GDM1 (cell line): ENCODE data around the gene ANTKMT.
"Not testable (repeated sequence)": the region's sequence is repeated elsewhere in the genome, so short reads cannot be mapped to it uniquely, and the experiment has no call there.

Experiments used
- DNase-seq: peaks from one replicate; lab custom pipeline; 2025; lab: John Stamatoyannopoulos, UW

The ANTKMT gene

DNA sequence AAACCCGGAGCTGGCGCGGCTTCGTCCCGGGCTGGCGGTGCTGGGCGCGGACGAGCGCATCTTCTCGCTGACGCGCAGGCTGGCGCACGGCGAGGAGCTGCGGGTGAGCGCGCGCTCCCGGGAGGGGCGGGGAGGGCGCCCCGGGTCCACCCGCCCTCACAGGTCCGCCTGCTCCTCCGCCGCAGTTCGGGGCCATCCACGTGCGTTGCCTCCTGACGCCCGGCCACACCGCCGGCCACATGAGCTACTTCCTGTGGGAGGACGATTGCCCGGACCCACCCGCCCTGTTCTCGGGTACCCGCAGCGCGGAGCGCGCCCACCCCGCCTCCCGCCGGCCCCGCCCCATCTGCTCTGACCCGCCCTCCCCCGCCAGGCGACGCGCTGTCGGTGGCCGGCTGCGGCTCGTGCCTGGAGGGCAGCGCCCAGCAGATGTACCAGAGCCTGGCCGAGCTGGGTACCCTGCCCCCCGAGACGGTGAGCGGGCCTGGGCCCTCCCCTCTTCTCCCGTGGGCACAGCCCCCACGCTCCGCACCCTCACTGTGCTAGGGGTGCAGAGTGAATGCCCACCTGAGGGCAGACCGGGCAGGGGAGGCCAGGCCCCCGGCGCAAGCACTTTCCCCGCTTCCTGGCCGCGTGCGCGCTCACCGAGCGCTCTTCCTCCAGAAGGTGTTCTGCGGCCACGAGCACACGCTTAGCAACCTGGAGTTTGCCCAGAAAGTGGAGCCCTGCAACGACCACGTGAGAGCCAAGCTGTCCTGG lies 7.4 kb downstream of the ANTKMT start:
- no peak for DNase-seq

GRCh38 chr16:728890-729744 lies 8.2 kb downstream of the ANTKMT start:
- DNase-seq: no peak

GRCh38 chr16:729768-730665 lies 9.1 kb downstream of the ANTKMT start:
- DNase-seq: no peak

DNA sequence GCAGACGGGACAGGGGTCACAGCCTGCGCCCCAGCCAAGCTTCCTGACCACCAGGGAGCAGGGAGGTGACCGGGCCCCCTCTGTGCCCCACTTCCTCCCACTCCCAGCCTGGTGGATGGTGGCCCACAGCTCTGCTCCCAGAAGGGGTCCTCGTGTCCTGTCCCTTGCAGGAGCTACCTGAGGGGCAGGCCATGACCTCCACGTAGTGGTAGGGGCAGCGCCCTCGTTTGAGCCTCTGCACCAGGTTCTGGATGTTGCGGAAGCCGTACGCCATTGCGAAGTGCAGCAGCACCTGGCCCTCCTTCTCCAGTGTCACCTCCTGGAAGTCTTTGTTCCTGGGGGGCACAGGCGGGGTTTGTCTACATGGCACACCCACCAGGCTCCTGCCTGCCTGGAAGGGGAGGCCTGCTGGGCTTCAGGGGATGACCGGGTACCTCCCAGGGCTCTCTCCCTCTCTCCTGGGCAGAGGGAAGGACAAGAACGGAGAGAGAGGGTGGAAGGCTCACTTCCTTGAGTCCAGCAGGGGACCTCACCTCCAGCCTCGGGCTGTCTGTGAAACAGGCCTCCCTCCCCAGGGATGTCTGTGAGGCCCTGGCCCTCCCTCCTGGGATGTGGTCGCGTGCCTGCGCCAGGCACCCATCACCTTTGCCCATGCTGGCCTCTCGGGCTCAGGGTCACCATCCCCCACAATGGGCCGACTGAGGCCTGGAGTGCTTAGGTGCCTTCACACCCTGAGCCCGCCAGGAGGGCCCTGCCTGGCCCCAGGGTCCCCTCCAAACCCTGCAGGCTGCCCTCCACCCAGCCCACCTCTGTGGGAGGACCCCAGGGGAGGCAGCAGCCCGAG lies 9.9 kb downstream of the ANTKMT start:
- DNase-seq: no peak

DNA sequence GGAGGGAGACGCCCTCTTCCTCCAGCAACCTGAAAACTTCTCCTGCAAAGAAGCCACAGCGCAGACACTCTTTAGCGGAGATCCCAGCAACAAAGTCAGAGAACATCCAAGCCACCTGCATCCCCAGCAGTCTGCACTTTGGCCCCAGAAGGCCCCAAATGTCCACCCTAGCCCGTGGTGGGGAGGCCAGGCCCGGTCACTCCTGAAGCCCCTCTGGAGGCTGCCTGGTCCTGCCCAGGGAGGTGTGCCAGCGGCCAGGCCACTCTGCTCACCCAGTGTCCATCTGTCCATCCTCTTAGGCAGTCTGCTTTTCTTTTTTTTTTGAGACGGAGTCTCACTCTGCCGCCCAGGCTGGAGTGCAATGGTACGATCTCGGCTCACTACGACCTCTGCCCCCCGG lies 11.4 kb downstream of the ANTKMT start:
- no peak for DNase-seq

- no peak for DNase-seq
Measured at GRCh38 chr16:732936-733335, 12.0 kb downstream of the ANTKMT start.

GRCh38 chr16:733382-734207 lies 12.6 kb downstream of the ANTKMT start:
- DNase-seq: no peak

DNA sequence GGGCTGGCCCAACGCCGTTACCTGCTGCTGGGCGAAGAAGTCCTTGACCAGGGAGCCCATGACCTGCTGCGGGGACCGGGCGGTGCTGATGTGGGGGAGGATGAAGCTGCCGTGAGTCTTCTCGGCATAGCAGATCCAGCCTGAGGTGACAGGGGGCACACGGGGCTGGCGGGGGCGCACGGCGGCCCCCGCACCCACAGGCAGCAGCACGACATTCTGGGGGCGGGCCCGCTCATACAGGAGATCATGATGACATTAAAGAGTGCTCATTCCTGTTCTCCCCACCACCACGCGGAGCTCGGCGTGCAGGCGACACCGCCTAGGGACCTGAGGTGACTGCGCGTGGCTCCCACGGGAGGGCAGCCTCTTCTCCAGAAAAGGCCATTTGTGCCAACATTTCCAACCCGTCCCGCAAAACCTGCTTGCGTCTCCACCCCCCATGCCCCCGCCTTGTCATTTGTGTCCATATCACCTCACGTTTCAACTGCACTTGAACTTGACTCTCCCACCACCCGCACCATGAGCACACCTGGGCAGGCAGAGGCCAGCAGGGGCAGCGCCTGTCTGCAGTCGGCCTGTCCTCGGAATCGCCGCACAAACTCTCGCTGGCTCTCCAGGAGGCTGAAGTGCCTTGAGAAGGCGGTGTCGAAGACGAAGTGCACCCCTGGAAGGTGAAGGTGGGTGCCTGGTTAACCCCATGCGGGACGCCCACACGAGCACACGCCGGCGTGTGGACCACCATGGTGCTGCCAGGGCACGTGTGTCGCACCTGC lies 13.4 kb downstream of the ANTKMT start:
- DNase-seq: no peak

DNA sequence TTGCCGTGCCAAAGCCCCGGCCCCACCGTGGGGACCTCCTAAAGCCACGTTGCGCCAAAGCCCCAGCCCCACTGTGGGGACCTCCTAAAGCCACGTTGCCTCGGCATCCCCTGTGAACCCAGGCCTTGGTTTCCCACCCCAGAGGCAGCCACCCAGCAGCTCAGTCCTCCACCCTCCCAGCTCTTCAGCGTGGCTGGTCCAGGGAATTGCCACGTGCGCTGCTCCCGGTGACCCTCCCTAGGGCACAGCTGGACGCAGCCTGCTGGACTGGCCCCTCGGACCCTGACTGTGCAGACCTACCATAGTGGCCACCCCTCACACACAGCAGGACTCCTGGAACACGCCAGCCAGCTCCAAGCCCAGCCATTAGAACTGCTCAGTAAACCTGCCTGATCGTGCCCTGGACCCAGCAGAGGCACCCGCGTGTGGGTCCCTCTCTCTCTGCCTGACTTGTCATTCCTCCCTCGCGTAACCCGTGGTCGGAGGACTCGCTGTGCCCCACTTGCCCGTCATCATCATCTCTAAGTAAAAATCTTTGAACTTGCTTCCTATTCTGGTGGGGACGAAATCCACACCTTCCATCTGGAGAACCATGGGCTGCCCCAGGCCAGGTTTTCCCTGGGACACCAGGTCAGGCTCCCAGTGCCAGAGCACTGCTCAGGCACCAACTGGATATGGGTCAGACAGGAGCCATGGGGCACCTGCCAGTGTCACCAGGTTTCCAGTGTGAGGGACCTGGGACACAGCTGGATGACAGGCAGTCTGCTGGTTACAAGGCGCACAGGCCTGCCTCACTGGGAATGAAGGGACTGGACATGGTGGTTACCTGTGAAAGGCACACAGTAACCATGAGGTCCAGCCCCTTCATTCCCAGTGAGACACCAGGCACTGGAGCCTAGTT lies 14.3 kb downstream of the ANTKMT start:
- no peak for DNase-seq

- DNase-seq: no peak
Measured at GRCh38 chr16:735982-736453, 15.1 kb downstream of the ANTKMT start.

DNA sequence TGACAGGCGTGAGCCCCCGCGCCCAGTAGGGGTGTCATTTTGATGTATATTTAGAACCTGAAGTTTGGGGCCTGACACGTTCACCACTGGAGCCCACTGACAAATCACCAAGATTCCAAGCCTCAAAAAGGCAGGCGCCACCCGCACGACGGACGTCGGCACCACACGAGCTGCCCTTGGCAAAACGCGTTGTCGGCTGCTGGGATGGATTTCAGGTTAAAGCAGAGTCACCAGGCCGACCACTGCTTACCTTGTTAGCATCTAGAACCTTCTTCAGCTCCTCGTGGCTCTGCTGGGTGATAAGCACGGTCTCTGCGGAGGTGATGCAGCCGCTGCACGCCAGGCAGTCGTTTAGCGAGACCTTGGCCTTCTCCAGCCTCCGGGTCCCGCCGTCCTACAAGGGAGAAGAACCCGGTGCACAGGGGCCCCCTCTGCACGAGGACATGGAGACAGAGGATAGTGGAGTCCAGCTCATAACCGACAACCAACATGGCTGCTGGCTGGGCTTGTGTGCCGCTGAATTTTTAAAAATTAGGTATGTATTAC lies 16.1 kb downstream of the ANTKMT start:
- no peak for DNase-seq

GRCh38 chr16:739560-740458 lies 18.9 kb downstream of the ANTKMT start:
- no peak for DNase-seq

DNA sequence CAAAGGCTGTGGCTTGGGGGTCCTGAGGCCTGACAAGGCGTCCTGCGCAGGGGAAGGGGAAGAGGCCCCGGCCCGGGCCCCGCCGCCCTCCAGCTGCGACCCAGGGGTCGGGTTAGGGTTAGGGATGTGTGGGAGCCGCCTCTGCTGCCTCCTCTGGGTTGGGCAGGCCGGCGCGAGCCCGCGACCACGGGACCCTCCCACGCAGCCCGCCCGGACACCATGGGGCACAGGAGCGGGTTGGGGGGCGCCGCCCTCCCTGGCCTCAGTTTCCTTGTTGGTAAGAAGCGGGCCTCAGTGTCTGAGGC lies 19.5 kb downstream of the ANTKMT start:
- DNase-seq: no peak

DNA sequence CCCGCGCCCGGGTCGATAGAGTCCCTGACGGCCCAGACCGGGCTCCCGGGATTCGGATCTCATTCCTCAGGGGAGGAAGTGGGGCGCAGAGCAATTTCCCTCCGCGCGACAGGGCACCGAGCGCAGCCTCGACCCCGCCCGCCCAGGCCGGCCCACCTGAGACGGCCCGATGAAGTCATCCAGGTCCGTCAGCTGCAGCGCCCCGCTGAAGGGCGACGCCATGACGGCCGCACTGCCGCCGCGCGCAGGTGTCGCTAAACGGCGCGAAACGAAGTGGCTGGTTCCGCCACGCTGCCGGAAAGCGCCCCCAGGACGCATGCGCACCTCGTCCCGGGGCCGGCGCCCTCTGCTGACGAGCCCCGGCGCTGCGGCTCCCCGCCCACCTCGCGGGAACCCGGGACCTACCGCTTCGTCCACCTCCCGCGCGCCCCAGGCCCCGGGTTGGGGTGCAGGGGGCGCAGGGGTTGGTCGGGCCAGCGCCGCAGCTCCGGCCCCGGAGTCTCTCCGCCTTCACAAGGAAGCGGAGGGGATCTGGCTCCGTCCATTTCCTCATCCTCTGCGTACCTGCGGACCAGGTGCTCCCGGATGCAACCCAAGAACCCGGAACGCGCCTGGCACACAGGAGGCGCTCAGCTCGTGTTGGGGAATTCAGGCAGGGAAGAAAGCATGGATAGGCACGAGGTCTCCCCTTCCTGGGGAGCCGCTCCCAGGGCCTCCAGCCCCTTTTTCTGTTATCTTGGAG lies 20.0 kb downstream of the ANTKMT start, which contains the start of gene CIAO3:
Gene CIAO3, minus strand, starts transcription at position 234 of the 742 bp plus-strand sequence. Its CDS starts 12 bp downstream, at position 222.
- DNase-seq: peak; percentile 85

GRCh38 chr16:741986-742629 lies 21.2 kb downstream of the ANTKMT start:
- no peak for DNase-seq

GRCh38 chr16:742894-743293 lies 21.9 kb downstream of the ANTKMT start:
- not testable (repeated sequence) for DNase-seq
